Glomerular endothelial cell (primary cell): ENCODE results near the gene PLEKHG4B. TPM values are rescaled to one million over a fixed set of nuclear protein-coding genes. Genes with fewer than 3 reads are reported as not detected.
"Not testable (repeated sequence)": the region's sequence is repeated elsewhere in the genome, so short reads cannot be mapped to it uniquely, and the experiment has no call there.

Source experiments
- DNase-seq: peaks from one replicate; pipeline ENCODE4 v3.0.0-alpha.2; 2011; ENCODE audit warnings: low read depth, low spot score; ENCODE audit errors: extremely low read depth
- total RNA-seq: library from RNA; depleted of rRNA; stranded (reverse); fragments of >200 nt; gene quantifications from 2 replicates; pipeline ENCODE4 v1.2.3, GENCODE V29; 2015

Gene PLEKHG4B
- total RNA-seq, 1 donor from 2014 or later, result 0.06 TPM

GRCh38 chr5:154826-155225, 62.9 kb downstream of the PLEKHG4B start:
- no peak for DNase-seq

- DNase-seq, result no peak
Observed at GRCh38 chr5:155651-156410, 63.9 kb downstream of the PLEKHG4B start.

- DNase-seq, result no peak
Observed at GRCh38 chr5:156411-157072, 64.6 kb downstream of the PLEKHG4B start.

- no peak for DNase-seq
Observed at GRCh38 chr5:157126-157715, 65.3 kb downstream of the PLEKHG4B start.

- DNase-seq, result no peak
Observed at GRCh38 chr5:157801-158200, 65.8 kb downstream of the PLEKHG4B start.

- no peak for DNase-seq
Observed at GRCh38 chr5:158807-159447, 67.0 kb downstream of the PLEKHG4B start.

- no peak for DNase-seq
Observed at GRCh38 chr5:159448-160172, 67.6 kb downstream of the PLEKHG4B start.

- no peak for DNase-seq
Observed at GRCh38 chr5:160173-160510, 68.2 kb downstream of the PLEKHG4B start.

- no peak for DNase-seq
Observed at GRCh38 chr5:160921-161802, 69.2 kb downstream of the PLEKHG4B start.

GRCh38 chr5:161803-162110, 69.8 kb downstream of the PLEKHG4B start:
- no peak for DNase-seq

GRCh38 chr5:162190-162564, 70.2 kb downstream of the PLEKHG4B start:
- no peak for DNase-seq

- DNase-seq, result no peak
Observed at GRCh38 chr5:162565-163337, 70.8 kb downstream of the PLEKHG4B start.

- no peak for DNase-seq
Observed at GRCh38 chr5:163338-163620, 71.3 kb downstream of the PLEKHG4B start.

GRCh38 chr5:163841-164240, 71.9 kb downstream of the PLEKHG4B start:
- DNase-seq, result no peak

GRCh38 chr5:164244-164643, 72.3 kb downstream of the PLEKHG4B start:
- DNase-seq, result no peak

- DNase-seq, result not testable (repeated sequence)
Observed at GRCh38 chr5:164783-165182, 72.8 kb downstream of the PLEKHG4B start.

GRCh38 chr5:166441-167372, 74.7 kb downstream of the PLEKHG4B start:
- DNase-seq, result no peak

- no peak for DNase-seq
Observed at GRCh38 chr5:167511-167910, 75.5 kb downstream of the PLEKHG4B start.
